GM18858 (cell line): Measurements from ENCODE around the gene ATP2B3.

Source experiments
- ATAC-seq: cut with Tn5 transposase; IDR thresholded peaks from one replicate; pipeline ENCODE4 v1.9.1; 2021; ENCODE audit not compliant: unreplicated experiment

ATP2B3 gene

DNA sequence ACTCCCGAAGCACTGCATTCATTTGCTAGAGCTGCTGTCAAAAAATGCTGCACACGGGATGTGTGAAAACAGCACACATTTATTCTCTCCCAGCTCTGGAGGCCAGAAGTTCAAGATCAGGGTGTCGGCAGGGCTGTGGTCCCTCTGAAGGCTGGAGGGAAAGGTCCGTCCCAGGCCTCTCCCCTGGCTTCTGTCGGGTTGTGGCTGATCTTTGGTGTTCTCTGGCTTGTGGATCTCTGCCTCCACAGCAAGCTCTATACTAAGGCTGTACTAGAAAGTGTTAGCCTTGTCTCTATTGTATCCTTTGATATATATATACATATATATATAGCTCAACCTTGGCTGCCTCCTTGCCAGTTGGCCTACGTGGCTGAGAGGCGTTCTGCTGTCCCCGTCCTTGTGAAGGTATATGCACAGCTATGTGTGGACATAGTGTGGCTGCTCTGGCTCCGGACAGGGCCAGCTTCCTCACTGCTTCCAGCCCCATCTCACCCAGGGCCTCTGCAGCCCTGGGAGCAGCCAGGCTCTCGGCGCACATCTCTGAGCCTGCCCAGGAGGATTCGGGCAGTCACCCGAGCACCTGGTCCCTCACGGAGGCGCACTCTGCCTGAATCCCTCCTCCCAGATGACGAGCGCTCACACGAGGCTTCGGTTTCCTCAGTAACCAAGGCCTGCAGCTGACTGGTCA lies 114.6 kb downstream of the ATP2B3 start:
- ATAC-seq: no peak
